NCI-H2029 (cell line): ENCODE measurements around the gene GLDN.
"Not testable (repeated sequence)": the region's sequence is repeated elsewhere in the genome, so short reads cannot be mapped to it uniquely, and the experiment has no call there.

Experiments
- DNase-seq: peaks from one replicate; lab custom pipeline; 2025; lab: John Stamatoyannopoulos, UW

GLDN gene

GRCh38 chr15:51446029-51446744 lies 104.7 kb downstream of the GLDN start:
- not testable (repeated sequence) for DNase-seq

GRCh38 chr15:51447855-51448621 lies 106.6 kb downstream of the GLDN start:
- no peak for DNase-seq

DNA sequence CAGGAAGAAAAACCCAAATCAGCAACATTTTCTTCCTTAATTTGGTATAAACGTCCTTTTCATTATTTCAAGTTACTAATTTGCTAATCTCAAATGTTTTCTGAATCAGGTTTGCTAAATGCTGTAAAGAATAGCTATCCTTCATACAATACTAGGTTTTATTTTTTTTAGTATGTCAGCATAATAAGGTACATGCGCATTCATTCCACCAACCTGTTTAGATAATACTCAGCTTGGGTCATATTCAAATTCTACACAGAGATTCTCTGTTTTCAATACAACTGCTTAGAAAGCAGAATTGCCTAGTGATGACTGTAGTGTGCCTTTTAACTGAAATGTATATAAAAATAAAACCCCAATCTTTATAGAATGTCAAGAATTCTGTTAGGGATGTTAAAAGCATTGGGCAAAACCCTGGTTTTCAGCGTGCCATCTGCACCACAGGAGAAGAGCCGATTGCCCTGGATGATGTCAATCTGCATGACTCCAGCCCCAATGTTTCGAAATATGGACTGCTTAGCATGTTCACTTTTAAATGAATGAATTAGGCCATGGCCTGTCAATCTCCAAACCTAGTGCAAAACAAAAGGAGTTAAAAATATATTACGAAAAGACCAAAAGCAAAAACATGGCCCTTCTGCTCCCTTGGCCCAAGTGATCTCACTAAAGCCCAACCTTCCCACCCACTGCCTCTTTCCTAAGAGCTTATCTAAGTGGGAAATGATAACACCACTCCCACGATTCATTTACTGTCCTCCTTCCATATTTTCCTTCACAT lies 107.4 kb downstream of the GLDN start:
- no peak for DNase-seq

DNA sequence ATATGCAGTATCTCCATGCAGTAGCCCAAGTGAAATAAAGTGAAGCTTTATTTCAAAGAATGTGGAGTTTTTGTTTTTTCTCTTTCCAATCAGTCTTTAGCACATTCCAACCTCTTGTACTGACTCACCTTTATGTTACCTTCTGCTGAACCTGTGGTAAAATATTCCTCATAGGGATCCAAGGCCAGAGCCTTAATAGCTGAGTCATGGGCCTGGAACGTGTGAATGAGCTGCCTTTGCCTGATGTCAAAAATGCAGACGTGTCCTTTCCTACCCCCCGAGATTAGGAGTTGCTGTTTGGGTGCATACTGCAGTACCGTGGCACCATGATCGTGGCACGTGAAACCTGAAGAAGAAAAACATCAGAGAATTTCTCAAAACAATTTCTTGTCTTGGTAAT lies 108.5 kb downstream of the GLDN start:
- DNase-seq, result no peak
